RWPE2 (cell line): Measurements from ENCODE around the gene MVK.

Source experiments
- ATAC-seq: fragments of 200-7000 bp; cut with Tn5 transposase; 3 replicates; pipeline ENCODE4 v1.9.1; 2021; ENCODE audit warnings: low read depth
- DNase-seq: peaks from one replicate; pipeline ENCODE4 v3.0.0-alpha.2; 2020; ENCODE audit warnings: low spot score
- H3K27ac ChIP-seq: fragments of 450-650 bp; 2 replicates; pipeline ENCODE4 v1.5.1; 2017; ENCODE audit warnings: mild to moderate bottlenecking; ENCODE audit not compliant: poor library complexity, severe bottlenecking
- H3K27me3 ChIP-seq: fragments of 250-450 bp; sonication (Bioruptor Pico); 2 replicates; pipeline ENCODE4 v1.5.1; 2021; ENCODE audit warnings: mild to moderate bottlenecking, moderate library complexity; ENCODE audit not compliant: insufficient read depth, poor library complexity, severe bottlenecking
- H3K36me3 ChIP-seq: fragments of 250-450 bp; sonication (Bioruptor Pico); 2 replicates; pipeline ENCODE4 v1.5.1; 2020; ENCODE audit warnings: low read depth, mild to moderate bottlenecking, moderate library complexity
- H3K4me1 ChIP-seq: fragments of 250-450 bp; sonication (Bioruptor Pico); 2 replicates; pipeline ENCODE4 v1.5.1; 2021; ENCODE audit warnings: mild to moderate bottlenecking, moderate library complexity; ENCODE audit not compliant: insufficient read depth, poor library complexity, severe bottlenecking
- H3K4me3 ChIP-seq: fragments of 250-450 bp; sonication (Bioruptor Pico); 2 replicates; pipeline ENCODE4 v1.5.1; 2021; ENCODE audit warnings: mild to moderate bottlenecking, moderate library complexity; ENCODE audit not compliant: severe bottlenecking
- H3K9me3 ChIP-seq: fragments of 250-450 bp; sonication (Bioruptor Pico); 2 replicates; pipeline ENCODE4 v1.5.1; 2021; ENCODE audit warnings: mild to moderate bottlenecking, moderate library complexity; ENCODE audit not compliant: severe bottlenecking
- CTCF ChIP-seq: fragments of 450-650 bp; IDR thresholded peaks from one replicate; pipeline ENCODE4 v1.5.1; 2017; ENCODE audit warnings: mild to moderate bottlenecking, moderate library complexity; ENCODE audit not compliant: poor library complexity, severe bottlenecking

MVK gene

GRCh38 chr12:109615556-109616229, 42.1 kb downstream of the MVK start:
- no peak for DNase-seq
- no peak for TF ChIP-seq CTCF
- no peak overlapping the region for H3K4me3 ChIP-seq
- ATAC-seq: no peak
- no peaks in the 10 kb centered on the region for H3K36me3 ChIP-seq
- no peaks in the 10 kb centered on the region for H3K4me1 ChIP-seq
- no peaks in the 10 kb centered on the region for H3K9me3 ChIP-seq
- no peak overlapping the region for H3K27ac ChIP-seq
- peaks cover 34% of the 10 kb centered on the region for H3K27me3 ChIP-seq

GRCh38 chr12:109617491-109617890, 43.9 kb downstream of the MVK start:
- H3K9me3 ChIP-seq: no peaks in the 10 kb centered on the region
- DNase-seq (no peak), ATAC-seq (no peak)
- no peaks in the 10 kb centered on the region for H3K36me3 ChIP-seq
- no peak overlapping the region for H3K27ac ChIP-seq
- H3K27me3 ChIP-seq: peaks cover 52% of the 10 kb centered on the region
- no peak for TF ChIP-seq CTCF
- H3K4me3 ChIP-seq: no peak overlapping the region
- no peaks in the 10 kb centered on the region for H3K4me1 ChIP-seq

- no peaks in the 10 kb centered on the region for H3K9me3 ChIP-seq
- ATAC-seq: no peak
- H3K27me3 ChIP-seq: peaks cover 53% of the 10 kb centered on the region
- no peak overlapping the region for H3K27ac ChIP-seq
- H3K4me1 ChIP-seq: no peaks in the 10 kb centered on the region
- no peak for TF ChIP-seq CTCF
- DNase-seq: no peak
- no peaks in the 10 kb centered on the region for H3K36me3 ChIP-seq
- H3K4me3 ChIP-seq: no peak overlapping the region
These were observed 44.5 kb downstream of the MVK start for GRCh38 chr12:109618082-109618481.

- H3K9me3 ChIP-seq: no peaks in the 10 kb centered on the region
- peaks cover 45% of the 10 kb centered on the region for H3K27me3 ChIP-seq
- ATAC-seq: no peak
- no peak for DNase-seq
- no peaks in the 10 kb centered on the region for H3K4me1 ChIP-seq
- no peak overlapping the region for H3K4me3 ChIP-seq
- no peak overlapping the region for H3K27ac ChIP-seq
- no peaks in the 10 kb centered on the region for H3K36me3 ChIP-seq
- TF ChIP-seq CTCF: no peak
These were observed 45.5 kb downstream of the MVK start for GRCh38 chr12:109619002-109619604.

GRCh38 chr12:109621211-109621694, 47.7 kb downstream of the MVK start:
- Histone ChIP-seq H3K36me3 (no peaks in the 10 kb centered on the region), H3K4me1 (no peaks in the 10 kb centered on the region), H3K9me3 (no peaks in the 10 kb centered on the region), H3K27ac (no peak overlapping the region), H3K4me3 (no peak overlapping the region), H3K27me3 (peaks cover 29% of the 10 kb centered on the region)
- ATAC-seq: no peak
- TF ChIP-seq CTCF: no peak
- DNase-seq: no peak
